ENCODE measurements around the gene ME3.

The ME3 gene

GRCh38 chr11:86510097-86510496 is 162.3 kb downstream of the ME3 start:
- no peak for DNase-seq (ENCODE audit: low read depth in 1 of 2, low spot score in 1 of 2)
- TF ChIP-seq CTCF (IDR thresholded peaks at IDR 0.05; ENCODE audit: insufficient read depth, low read length) (no peak), POLR2AphosphoS5 (IDR thresholded peaks at IDR 0.05; ENCODE audit: low read depth) (no peak), GABPA (IDR thresholded peaks at IDR 0.05; ENCODE audit: low read depth) (no peak), SPI1 (IDR thresholded peaks at IDR 0.05; ENCODE audit: borderline replicate concordance, low read depth) (no peak)
- TF ChIP-seq, protein P1, sequence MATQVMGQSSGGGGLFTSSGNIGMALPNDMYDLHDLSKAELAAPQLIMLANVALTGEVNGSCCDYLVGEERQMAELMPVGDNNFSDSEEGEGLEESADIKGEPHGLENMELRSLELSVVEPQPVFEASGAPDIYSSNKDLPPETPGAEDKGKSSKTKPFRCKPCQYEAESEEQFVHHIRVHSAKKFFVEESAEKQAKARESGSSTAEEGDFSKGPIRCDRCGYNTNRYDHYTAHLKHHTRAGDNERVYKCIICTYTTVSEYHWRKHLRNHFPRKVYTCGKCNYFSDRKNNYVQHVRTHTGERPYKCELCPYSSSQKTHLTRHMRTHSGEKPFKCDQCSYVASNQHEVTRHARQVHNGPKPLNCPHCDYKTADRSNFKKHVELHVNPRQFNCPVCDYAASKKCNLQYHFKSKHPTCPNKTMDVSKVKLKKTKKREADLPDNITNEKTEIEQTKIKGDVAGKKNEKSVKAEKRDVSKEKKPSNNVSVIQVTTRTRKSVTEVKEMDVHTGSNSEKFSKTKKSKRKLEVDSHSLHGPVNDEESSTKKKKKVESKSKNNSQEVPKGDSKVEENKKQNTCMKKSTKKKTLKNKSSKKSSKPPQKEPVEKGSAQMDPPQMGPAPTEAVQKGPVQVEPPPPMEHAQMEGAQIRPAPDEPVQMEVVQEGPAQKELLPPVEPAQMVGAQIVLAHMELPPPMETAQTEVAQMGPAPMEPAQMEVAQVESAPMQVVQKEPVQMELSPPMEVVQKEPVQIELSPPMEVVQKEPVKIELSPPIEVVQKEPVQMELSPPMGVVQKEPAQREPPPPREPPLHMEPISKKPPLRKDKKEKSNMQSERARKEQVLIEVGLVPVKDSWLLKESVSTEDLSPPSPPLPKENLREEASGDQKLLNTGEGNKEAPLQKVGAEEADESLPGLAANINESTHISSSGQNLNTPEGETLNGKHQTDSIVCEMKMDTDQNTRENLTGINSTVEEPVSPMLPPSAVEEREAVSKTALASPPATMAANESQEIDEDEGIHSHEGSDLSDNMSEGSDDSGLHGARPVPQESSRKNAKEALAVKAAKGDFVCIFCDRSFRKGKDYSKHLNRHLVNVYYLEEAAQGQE (IDR thresholded peaks at IDR 0.05; ENCODE audit: insufficient replicate concordance, low read depth), result no peak

GRCh38 chr11:86509588-86509974 is 162.8 kb downstream of the ME3 start:
- DNase-seq (ENCODE audit: low read depth in 1 of 2, low spot score in 1 of 2), result no peak
- no peaks in the 10 kb centered on the region for H3K27me3 ChIP-seq (ENCODE audit: insufficient read depth, poor library complexity, severe bottlenecking)
- H3K4me3 ChIP-seq (replicated peaks; ENCODE audit: insufficient read depth, low read length), result no peak overlapping the region
- H3K27ac ChIP-seq (replicated peaks), result no peak overlapping the region
- TF ChIP-seq CTCF (IDR thresholded peaks at IDR 0.05; ENCODE audit: insufficient read depth, low read length) (no peak), POLR2AphosphoS5 (IDR thresholded peaks at IDR 0.05; ENCODE audit: low read depth) (no peak), SPI1 (IDR thresholded peaks at IDR 0.05; ENCODE audit: borderline replicate concordance, low read depth) (no peak), GABPA (IDR thresholded peaks at IDR 0.05; ENCODE audit: low read depth) (no peak)
- TF ChIP-seq, protein P1 (IDR thresholded peaks at IDR 0.05; ENCODE audit: insufficient replicate concordance, low read depth), result no peak

More at GRCh38 chr11:86510097-86510496, 162.3 kb downstream of the ME3 start:
- Histone ChIP-seq H3K27me3 (ENCODE audit: insufficient read depth, poor library complexity, severe bottlenecking) (no peaks in the 10 kb centered on the region), H3K27ac (replicated peaks) (no peak overlapping the region), H3K4me3 (replicated peaks; ENCODE audit: insufficient read depth, low read length) (no peak overlapping the region)

DNA sequence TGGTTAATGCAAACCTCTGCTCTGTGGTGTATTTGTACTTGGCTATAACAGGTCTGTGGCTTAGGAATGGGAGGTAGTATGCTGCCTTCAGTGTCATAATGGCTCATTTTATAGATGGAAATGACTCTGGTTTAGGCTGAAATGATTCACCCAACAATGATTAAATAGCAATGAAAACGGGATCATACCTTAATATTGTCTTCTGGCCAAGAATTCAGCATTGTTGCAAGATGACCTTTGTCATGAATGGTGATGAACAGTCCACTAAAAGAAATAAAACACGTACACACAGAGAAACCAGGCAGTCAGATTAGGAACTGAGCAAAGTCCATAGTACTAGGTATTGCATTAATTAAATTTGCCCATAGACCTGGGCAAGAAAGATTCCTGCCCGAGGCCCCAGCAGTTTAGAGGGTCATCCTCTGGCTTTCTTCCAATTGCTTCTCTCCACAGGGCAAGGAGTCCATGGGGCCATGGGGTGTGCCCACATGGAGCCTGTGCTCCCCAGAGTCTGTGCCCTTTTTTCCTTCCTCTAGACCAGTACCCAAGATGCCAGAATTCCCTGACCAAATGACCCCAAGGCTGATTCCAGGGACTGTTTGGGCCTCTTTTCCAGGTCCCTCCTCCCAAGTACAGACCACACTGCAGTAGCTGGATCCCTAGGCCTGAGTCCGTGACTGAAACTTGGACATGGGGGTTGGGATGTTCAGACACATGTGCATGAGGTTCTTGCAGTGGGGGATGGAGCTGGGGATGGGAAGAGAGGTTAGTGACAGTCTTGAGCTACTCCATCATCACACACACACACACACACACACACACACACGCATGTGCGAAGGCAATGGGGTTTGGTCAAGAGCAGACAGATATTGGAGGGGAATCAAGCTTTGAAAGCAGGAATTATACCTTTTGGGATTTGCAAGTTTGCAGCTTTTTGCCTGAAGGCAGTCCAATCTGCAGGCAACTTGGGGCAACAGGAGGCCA is 163.5 kb downstream of the ME3 start:
- Histone ChIP-seq H3K27ac (replicated peaks) (no peak overlapping the region), H3K4me3 (replicated peaks; ENCODE audit: insufficient read depth, low read length) (no peak overlapping the region), H3K27me3 (ENCODE audit: insufficient read depth, poor library complexity, severe bottlenecking) (no peaks in the 10 kb centered on the region)
- TF ChIP-seq GABPA (IDR thresholded peaks at IDR 0.05; ENCODE audit: low read depth) (no peak), CTCF (IDR thresholded peaks at IDR 0.05; ENCODE audit: insufficient read depth, low read length) (no peak), POLR2AphosphoS5 (IDR thresholded peaks at IDR 0.05; ENCODE audit: low read depth) (no peak), SPI1 (IDR thresholded peaks at IDR 0.05; ENCODE audit: borderline replicate concordance, low read depth) (no peak)
- TF ChIP-seq, protein P1 (IDR thresholded peaks at IDR 0.05; ENCODE audit: insufficient replicate concordance, low read depth), result no peak
- DNase-seq (ENCODE audit: low read depth in 1 of 2, low spot score in 1 of 2), result no peak

Measured in HL-60 (cell line).